GM19452 (cell line): ENCODE results near the gene SPATA16.
"Not testable (repeated sequence)": the region's sequence is repeated elsewhere in the genome, so short reads cannot be mapped to it uniquely, and the experiment has no call there.

ENCODE experiments used
- ATAC-seq: cut with Tn5 transposase; IDR thresholded peaks from one replicate; pipeline ENCODE4 v1.9.1; 2021; ENCODE audit not compliant: unreplicated experiment

SPATA16 gene

DNA sequence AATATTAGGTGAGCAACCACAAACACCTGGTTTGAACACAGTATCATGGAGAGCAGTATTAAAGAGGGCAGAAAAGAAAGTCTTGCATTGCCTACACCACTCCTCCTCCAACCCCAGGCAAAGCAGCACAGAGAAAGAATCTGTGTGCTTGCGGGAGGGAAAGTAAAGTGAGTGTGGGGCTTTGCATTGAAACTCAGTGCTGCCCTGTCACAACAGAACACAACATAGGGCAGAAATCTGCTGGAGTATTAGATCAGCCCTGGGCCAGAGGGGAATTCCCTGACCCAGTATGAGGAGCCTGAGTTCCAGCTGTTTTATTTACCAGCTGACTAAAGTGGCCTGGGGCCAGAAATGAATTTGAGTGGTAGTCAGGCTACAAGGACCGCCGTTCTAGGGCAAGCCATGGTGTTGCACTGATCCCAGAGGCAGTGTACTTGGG is 75.5 kb downstream of the SPATA16 start:
- ATAC-seq: no peak

DNA sequence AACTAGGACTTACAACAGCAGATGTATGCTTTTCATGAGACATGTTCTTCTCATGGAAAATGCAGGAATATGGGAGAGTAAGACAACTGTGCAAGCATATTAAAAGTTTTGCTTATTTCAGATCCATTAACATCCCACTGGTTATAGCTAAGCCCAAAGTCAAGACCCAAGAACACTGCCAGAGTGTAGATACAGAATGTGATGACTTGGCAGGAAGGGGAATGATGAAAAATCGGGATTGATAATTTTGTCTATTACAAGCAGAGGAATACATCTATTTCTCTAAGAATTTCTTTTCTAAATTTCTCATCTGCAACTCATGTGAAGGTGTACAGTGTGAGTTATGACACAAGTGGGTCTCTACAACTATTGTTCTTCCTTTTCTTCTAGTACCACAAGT is 76.4 kb downstream of the SPATA16 start:
- no peak for ATAC-seq

DNA sequence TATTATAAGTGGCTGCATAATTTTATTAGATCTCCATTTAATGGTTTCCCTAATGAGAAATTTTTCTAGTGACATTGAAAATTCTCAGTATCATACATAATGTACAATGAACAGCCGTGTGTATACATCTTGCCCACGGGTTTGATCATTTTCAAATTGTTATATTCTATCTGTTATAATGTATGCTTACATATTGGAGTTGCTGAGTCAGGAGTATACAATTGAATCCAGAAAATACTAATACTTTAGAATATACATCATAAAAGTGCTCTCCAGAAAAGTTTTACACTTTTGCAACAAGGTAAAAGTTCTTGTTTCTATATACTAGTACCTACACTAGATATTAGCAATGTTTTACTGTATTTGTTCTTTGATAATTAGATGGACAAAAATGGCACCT is 82.8 kb downstream of the SPATA16 start:
- no peak for ATAC-seq

DNA sequence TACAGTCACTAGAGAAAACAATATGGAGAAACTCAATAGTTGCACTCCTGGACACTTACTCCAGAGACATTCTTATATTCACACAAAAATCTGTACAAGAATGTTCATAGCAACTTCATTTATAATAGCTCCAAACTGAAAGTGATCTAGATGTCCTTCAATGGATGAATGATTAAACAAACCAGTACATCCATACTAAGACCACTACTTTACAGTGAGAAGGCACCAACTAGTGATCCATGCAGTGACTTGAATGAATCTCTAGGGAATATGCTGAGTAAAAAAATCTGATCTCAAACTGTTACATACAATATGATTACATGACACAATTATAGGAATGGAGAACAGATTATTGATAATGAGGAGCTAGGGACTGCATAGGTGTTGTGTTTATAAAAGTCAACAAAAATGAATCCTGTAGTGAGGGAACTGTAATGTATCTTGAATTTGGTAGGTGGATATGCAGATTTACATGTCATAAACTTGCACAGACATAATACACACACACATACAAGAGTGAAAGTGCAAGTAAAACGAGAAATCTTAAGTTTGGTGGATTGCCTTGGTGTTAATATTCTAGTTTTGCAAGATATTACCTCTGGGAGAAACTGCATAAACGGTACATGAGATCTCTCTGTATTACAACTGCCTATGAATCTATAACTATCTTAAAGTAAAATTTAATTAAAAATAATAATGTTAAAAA is 85.7 kb downstream of the SPATA16 start:
- ATAC-seq: no peak

DNA sequence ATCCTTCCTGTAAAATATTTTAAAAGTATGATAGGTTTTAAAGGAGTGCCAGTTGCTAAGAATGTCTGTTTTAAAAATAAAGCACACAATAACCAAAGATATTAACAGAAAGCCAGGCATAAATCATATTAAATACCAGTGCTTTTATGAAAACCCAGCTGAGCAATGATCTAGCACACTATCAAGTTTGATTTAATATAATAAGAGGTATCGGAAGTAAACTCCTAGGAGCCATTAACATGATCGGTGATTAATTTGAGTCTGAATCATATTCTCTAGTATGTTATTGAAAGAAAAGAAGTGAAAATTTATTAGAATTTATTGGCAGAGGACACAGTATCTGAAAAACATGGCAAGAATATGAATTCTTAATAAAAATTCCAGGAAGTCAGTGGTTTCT is 91.7 kb downstream of the SPATA16 start:
- ATAC-seq: no peak

DNA sequence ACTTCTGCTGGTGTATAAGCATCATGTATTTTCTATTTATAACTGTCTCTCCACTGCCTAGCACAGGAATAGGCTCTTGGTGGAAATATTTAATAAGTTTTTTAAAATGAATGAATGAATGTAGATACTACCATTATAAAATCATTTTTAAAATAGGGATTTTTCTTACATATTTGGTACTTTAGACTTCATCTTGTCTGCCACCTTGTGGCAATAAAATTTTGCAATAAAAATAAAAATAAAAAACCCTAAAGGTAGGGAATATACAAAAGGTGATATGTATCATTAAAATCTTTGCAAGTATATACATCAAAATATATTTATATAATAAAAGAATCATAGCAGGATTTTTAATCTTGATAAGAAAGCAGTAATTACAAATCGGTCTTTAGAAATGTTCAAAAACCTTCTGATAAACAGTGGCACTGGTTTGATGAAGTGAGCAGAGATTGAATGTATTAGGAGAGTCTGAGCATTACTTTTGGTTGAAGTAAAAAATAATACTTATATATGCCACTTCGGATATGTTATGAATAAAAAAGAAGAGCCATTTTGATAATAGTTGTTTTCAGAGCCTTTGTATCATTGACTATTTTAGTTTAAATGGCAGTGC is 95.2 kb downstream of the SPATA16 start:
- ATAC-seq: no peak

DNA sequence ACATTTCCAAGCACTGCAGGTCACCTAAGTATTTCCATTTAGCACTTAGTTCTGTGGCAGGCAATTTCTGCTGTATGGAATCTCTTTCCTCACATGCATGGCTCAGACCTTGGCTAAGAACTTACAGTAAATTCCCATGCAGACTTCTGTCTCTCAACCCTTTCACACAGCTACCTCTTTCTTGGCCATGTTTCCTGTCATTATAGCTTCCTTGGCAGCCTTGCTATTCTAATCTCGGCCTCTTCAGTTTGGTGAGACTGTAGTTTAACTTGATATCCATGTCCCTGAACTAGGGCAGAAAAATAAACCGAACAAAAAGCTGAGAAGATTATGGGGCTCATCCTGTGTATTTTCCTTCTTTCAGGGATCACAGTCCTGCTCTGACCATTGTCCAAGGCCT is 96.0 kb downstream of the SPATA16 start:
- no peak for ATAC-seq

DNA sequence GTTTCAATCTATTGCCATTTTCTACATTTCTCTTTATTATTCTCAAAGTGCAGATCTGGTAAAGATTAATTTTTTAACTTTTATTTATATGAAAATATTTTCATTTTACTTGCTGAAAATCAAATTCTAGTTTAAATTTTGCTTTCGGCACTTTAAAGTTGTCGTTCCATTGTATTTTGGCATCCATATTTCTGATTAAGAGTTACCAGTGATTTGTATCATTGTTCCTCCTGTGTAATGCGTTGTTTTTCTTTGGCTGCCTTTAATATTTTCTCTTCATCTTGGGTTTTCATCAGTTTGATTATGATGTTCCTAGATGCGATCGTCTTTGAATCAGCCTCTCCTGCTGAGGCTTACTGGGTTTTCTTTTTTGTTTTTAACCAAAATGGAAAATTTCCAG is 97.3 kb downstream of the SPATA16 start:
- no peak for ATAC-seq

DNA sequence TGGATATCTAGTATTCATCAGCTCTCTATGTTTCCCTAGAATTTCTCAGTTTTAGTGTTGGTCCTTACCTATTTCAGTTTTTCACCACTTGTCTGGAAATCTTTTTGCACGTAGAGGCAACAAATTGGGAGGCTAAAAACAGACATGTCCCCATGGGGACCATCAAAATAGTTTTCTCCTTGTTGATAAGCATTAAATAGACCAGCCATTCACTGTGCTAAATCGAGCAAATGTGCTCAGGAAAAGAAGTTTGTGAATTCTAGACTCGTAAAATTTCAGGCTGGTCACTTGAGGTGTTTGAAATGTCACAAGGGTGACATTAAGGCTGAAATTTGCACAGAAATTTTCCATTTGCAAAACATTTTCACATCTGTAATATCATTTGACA is 102.6 kb downstream of the SPATA16 start:
- ATAC-seq: no peak

DNA sequence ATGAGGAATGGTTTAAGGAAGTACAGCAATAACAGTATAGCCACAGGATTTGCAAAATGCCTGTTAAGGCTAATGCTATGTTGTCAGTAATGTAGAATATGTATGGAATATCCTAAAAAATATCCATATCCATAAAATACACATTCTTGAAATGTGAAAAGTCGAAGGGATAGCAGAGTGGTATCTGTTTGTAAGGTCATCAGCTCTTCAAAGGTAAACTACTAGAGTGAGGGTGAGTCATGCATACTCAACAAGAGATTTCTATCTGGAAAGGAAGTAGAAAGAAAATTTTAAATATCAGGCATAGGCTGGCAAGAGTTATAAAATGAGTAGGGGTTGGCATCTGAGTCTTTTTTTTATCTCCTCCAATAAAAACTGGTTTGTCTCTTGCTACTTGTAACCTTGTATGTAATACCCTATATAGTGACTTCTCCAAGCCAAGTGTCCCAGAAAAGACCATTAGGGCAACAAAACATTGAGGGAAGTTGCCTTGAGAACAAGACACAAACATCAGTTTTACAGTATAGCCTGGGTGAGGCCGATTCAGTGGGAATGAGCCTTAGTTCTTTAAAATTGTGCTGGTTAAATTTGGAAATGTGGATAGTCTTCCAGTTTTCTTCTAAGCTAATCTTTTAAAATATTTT is 103.1 kb downstream of the SPATA16 start:
- no peak for ATAC-seq

DNA sequence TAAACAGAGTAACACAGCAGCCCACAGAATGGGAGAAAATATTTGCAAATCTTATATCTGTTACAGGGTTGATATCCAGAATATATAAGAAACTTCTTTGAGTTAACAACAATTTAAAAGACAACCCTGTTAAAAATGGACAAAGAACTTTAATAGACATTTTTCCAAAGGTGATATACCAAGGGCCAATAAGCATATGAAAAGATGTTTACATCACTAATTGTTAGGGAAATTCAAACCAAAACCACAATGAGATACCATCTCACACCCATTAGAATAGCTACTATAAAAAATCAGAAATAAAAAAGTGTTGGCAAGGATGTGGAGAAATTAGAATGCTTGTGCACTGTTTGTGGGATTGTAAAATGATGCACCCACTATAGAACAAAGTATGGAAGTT is 110.8 kb downstream of the SPATA16 start:
- no peak for ATAC-seq

DNA sequence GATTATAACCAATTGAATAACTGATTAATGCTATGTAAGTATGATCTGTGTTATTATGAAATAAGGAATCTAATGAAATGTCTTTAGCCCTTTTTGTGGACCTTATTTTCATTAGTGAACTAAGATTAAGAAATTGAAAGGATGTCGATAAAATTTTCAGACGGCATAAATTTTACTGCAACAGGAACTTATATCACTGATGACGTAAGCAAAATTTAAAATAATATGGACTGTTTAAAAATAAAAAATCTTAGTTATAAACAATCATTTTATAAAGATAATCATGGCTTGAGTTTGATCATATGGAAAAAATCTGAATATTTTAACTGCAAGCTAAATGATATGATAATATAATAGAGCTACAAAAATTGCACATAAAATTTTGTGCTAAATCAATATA is 112.7 kb downstream of the SPATA16 start:
- ATAC-seq: no peak

DNA sequence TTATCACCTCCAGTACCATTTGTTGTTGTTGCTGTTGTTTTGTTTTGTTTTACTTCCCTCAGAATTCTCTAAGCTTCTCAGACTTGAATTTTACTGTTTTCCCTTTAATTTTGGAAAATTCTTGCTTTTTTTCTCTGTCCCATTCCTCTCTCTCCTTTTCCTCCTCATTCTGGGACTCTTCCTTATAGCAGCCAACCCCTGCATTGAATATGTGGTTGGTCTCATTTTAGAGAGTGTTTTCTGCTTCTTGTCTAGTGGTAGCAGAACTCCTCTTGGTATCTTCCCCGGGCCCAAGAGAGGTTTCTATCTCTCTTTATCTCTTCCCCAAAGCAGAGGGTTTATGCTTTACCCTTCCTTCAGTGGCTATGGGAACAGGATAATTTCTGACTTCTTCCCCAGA is 113.6 kb downstream of the SPATA16 start:
- ATAC-seq: no peak

DNA sequence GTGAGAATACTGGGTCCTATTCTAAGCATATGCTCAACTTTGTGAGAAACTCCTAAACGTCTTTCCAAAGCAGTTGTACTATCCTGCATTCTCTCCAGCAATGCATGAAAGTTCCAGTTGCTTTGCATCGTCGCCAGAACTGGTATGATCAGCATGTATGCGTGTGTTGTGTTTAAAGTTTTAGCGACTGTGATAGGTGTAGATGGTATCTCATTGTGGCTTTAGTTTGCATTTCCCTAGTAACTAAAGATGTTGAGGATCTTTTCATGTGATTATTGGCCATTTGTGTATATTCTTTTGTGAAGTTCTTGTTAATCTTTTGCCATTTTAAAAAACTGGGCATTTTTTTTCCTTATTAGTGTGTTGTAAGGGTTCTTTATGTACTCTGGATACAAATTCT is 115.1 kb downstream of the SPATA16 start:
- ATAC-seq: no peak

DNA sequence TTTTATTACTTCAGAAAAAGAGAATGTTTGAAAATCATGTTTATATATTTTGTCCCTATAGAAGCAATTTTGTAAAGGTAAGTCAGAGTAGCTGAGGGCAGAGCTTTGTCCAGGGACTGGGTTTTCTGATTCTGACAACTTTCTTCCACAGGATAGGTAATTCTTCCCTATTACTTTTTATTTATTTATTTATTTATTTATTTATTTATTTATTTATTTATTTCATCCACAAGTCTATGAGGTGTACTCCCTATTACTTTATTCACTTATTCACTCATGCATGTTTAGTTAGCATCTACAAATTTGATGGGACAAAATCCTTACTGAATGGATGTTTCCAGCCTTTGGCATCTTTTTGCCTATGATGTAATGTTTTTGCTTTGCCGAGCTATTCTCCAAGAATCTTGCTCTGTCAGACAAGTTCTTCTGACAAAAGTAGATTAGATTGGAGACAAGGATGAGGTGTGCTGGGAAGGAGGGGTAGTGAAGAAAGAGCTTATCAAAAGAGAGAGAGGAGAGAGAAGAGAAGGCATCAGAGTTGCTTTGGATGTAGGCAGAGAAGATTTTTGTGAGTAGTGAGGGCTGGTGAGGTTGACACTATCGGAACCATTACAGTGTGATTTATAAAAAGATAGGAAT is 119.4 kb downstream of the SPATA16 start:
- no peak for ATAC-seq

DNA sequence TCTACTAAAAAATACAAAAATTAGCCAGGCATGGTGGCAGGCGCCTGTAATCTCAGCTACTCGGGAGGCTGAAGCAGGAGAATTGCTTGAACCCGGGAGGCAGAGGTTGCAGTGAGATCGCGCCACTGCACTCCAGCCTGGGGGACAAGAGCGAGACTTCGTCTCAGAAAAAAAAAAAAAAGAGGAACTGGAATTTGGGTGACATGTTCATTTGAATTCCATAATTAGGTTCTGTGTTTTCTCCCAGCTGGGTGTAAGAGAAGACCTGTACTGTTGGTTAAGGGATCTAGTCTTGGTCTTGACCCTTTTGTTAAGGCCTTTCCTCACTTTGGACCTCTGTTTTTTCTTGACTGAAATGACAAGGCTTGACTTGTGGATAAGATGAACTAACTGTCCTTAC is 120.9 kb downstream of the SPATA16 start:
- ATAC-seq: not testable (repeated sequence)

DNA sequence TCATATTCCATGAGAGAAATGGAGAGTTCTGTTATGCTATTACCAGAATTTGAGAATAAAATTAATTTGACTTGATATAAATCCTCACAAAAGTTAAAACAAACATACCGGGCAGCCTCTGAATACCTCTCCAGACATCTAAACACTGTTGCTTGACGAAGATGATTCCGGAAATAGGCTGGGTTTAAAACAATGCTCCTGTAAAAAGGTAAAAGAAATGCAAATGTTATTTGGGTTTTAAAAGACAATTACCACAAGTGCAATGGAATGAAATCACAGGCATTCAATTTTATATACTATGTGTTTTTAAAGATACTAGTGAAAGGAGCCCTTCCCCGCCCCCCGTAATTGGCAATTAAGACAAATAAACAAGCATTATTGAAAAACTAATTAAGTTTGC is 121.7 kb downstream of the SPATA16 start:
- ATAC-seq: no peak

DNA sequence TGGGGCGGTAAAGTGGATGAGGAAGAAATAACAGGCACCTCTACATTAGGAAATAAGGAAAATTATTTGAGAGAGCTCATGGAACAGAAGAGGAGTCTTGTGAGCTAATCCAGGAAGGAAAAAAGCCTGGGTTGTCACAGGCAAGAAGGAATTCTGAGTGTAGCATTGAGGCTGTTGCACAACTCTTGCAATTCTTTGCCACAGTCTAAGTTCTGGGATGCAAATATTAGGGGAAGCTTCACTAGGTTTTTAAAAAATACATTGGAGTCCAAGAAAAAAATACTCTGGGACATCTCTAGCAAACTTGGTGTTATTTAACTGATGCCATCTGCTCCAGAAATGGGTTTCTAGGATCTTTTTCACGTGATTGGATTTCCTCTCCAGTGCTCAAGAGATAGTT is 122.3 kb downstream of the SPATA16 start:
- no peak for ATAC-seq

DNA sequence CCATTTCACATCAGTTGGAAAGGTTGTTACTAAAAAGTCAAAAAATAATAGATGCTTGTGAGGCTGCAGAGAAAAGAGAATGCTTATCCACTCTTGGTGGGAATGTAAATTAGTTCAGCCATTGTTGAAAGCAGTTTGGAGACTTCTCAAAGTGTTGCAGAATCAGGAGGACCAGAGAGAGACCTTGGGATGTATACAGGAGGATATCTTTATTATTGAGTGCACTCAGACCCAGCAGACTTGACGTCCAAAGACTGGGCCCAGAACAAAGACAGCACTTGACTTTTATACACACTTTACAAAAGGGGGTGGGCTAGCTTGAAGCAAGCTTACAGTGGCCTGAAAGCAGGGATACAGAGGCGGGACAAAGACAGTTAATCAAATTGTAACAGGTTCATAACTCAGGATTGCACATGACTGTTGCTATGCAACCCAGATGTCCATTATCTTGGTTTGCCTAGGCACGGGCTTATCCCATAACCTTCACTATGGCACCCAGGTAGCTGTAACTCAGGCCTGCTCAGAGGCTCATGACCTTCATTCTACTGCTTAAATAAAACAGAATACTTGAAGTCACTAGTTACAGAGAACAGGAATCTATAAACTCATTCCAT is 127.7 kb downstream of the SPATA16 start:
- no peak for ATAC-seq

DNA sequence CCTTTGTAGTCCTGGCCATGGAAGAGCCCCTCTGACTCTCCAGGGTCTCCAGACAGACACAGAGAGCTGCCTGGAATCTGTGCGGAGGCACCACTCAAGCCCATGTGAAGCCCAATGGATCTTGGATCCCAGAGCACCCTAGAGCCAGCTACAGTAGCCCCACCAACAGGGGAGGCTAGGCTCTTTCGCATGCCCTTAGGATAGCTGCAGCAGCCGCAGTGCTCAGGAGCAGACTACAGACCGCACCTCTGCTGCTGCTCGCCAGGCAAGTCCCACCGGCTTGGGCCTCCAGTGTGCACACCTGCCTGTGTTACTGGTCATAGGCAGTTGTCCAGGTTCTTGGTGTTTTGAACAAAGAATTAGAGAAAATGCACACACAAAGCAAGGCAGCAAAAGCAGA is 131.6 kb downstream of the SPATA16 start:
- no peak for ATAC-seq

DNA sequence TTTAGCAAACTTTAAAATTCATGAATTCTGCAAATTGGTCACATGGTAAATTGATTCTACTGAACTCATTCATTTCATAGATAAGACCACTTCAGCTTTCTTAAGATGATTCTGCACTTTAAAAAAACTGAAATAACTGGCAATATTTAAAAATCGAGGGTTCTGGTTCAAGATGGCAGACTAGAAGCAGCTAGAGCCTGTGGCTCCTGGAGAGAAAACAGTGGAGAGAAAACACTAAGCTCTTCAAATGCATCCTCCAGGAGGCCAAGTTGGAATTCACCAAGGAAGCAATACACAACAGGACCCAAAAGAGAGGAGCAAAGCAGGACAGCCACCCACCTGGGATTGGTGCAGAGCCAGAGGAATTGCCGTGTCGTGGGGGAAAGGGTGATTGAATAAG is 132.1 kb downstream of the SPATA16 start:
- no peak for ATAC-seq
